Smooth muscle cell (in vitro differentiated cells): ENCODE measurements around the gene PLEKHG1. TPM values are rescaled to one million over a fixed set of nuclear protein-coding genes. Genes with fewer than 3 reads are reported as not detected.

Experiments
- DNase-seq: peaks from one replicate; lab custom pipeline; 2025; ENCODE audit not compliant: unreplicated experiment; lab: John Stamatoyannopoulos, UW
- H2AFZ ChIP-seq: fragments of 200-600 bp; sonication (generic); 2 replicates; pipeline ENCODE4 v1.6.0; 2016; ENCODE audit warnings: antibody characterized with exemption, low read depth, mild to moderate bottlenecking
- H3F3A ChIP-seq: fragments of 200-600 bp; sonication (generic); 2 replicates; pipeline ENCODE4 v1.6.0; 2017; ENCODE audit warnings: antibody characterized with exemption, low read depth
- H3K27ac ChIP-seq: fragments of 200-600 bp; sonication (generic); 2 replicates; pipeline ENCODE4 v1.5.1; 2016; ENCODE audit warnings: low read depth, mild to moderate bottlenecking
- H3K27me3 ChIP-seq: fragments of 200-600 bp; sonication (generic); 2 replicates; pipeline ENCODE4 v1.6.1; 2016; ENCODE audit warnings: low read depth, mild to moderate bottlenecking
- H3K36me3 ChIP-seq: fragments of 200-600 bp; sonication (generic); 2 replicates; pipeline ENCODE4 v1.5.1; 2016; ENCODE audit warnings: low read depth
- H3K4me1 ChIP-seq: fragments of 200-600 bp; sonication (generic); 2 replicates; pipeline ENCODE4 v1.5.1; 2016; ENCODE audit warnings: low read depth
- H3K4me2 ChIP-seq: fragments of 200-600 bp; sonication (generic); 2 replicates; pipeline ENCODE4 v1.6.0; 2016; ENCODE audit warnings: mild to moderate bottlenecking
- H3K4me3 ChIP-seq: fragments of 200-600 bp; sonication (generic); 2 replicates; pipeline ENCODE4 v1.5.1; 2016; ENCODE audit warnings: mild to moderate bottlenecking
- H3K79me2 ChIP-seq: fragments of 200-600 bp; sonication (generic); 2 replicates; pipeline ENCODE4 v1.6.0; 2016; ENCODE audit warnings: low read depth, mild to moderate bottlenecking
- H3K9ac ChIP-seq: fragments of 200-600 bp; sonication (generic); 2 replicates; pipeline ENCODE4 v1.6.0; 2016; ENCODE audit warnings: low read depth
- H3K9me3 ChIP-seq: fragments of 200-600 bp; sonication (generic); replicated peaks from 2 replicates; pipeline ENCODE4 v1.5.1; 2016; ENCODE audit warnings: low read depth
- H4K20me1 ChIP-seq: fragments of 200-600 bp; sonication (generic); 2 replicates; pipeline ENCODE4 v1.6.0; 2016; ENCODE audit warnings: low read depth
- CTCF ChIP-seq: fragments of 200-600 bp; sonication (generic); IDR thresholded peaks from 2 replicates; pipeline ENCODE4 v1.5.1; 2017; ENCODE audit warnings: borderline replicate concordance, mild to moderate bottlenecking, antibody characterized with exemption; ENCODE audit not compliant: insufficient read depth, poor library complexity, severe bottlenecking
- WGBS: methylation state at CpG from one replicate; pipeline ENCODE4 v1.1.7; 2016; ENCODE audit warnings: low lambda C conversion rate; 5-methylcytosine and 5-hydroxymethylcytosine counted together
- polyA plus RNA-seq: library from polyadenylated mRNA; unstranded; fragments of >200 nt; fragmentation: Nextera tagmentation; extraction: Ambion mirVana; gene quantifications from 2 replicates; pipeline ENCODE4 v1.2.1, GENCODE V29; 2016
- total RNA-seq: library from RNA; depleted of rRNA; stranded (reverse); fragments of >200 nt; gene quantifications from 2 replicates; pipeline ENCODE4 v1.2.3, GENCODE V29; 2014

PLEKHG1 gene
- total and polyA plus RNA-seq, 2 experiments from 2014 or later: 1.5 to 13.5 TPM

- DNase-seq: no peak
- Histone ChIP-seq H3K4me3 (no peak overlapping the region), H4K20me1 (peaks cover 2% of the 10 kb centered on the region), H3K27me3 (no peaks in the 10 kb centered on the region), H3K36me3 (no peaks in the 10 kb centered on the region), H3F3A (no peaks in the 10 kb centered on the region), H3K9ac (no peak overlapping the region), H3K79me2 (no peaks in the 10 kb centered on the region), H3K4me2 (peak overlapping the region; percentile 30), H3K27ac (no peak overlapping the region), H3K9me3 (no peaks in the 10 kb centered on the region), H2AFZ (no peak overlapping the region), H3K4me1 (peaks cover 4% of the 10 kb centered on the region)
- 55% methylated on average over 1 of the region's 1 CpG for WGBS
- TF ChIP-seq CTCF: no peak
Measured at GRCh38 chr6:150634964-150635292, 35.2 kb downstream of the PLEKHG1 start.

GRCh38 chr6:150635906-150636514 is 36.3 kb downstream of the PLEKHG1 start:
- H3K79me2 ChIP-seq: no peaks in the 10 kb centered on the region
- H3K4me3 ChIP-seq: no peak overlapping the region
- H3K9ac ChIP-seq: no peak overlapping the region
- H2AFZ ChIP-seq: no peak overlapping the region
- no peak for DNase-seq
- no peaks in the 10 kb centered on the region for H3F3A ChIP-seq
- no peaks in the 10 kb centered on the region for H3K36me3 ChIP-seq
- H3K4me1 ChIP-seq: peaks cover 4% of the 10 kb centered on the region
- no peak overlapping the region for H3K4me2 ChIP-seq
- no peak for TF ChIP-seq CTCF
- H4K20me1 ChIP-seq: peaks cover 2% of the 10 kb centered on the region
- H3K9me3 ChIP-seq: no peaks in the 10 kb centered on the region
- no peaks in the 10 kb centered on the region for H3K27me3 ChIP-seq
- WGBS: 87% methylated on average over 3 of the region's 3 CpGs
- H3K27ac ChIP-seq: no peak overlapping the region

- H3F3A ChIP-seq: no peaks in the 10 kb centered on the region
- no peak for DNase-seq
- no peaks in the 10 kb centered on the region for H3K9me3 ChIP-seq
- H3K79me2 ChIP-seq: no peaks in the 10 kb centered on the region
- H2AFZ ChIP-seq: no peak overlapping the region
- no peak overlapping the region for H3K4me2 ChIP-seq
- WGBS: 100% methylated on average over 1 of the region's 1 CpG
- no peak overlapping the region for H3K4me3 ChIP-seq
- no peak overlapping the region for H3K27ac ChIP-seq
- no peak overlapping the region for H3K9ac ChIP-seq
- no peak for TF ChIP-seq CTCF
- H4K20me1 ChIP-seq: peaks cover 2% of the 10 kb centered on the region
- H3K4me1 ChIP-seq: peaks cover 4% of the 10 kb centered on the region
- H3K36me3 ChIP-seq: no peaks in the 10 kb centered on the region
- no peaks in the 10 kb centered on the region for H3K27me3 ChIP-seq
Measured at GRCh38 chr6:150636808-150637207, 37.1 kb downstream of the PLEKHG1 start.

- WGBS: 92% methylated on average over 1 of the region's 1 CpG
- no peak overlapping the region for H3K27ac ChIP-seq
Measured at GRCh38 chr6:150637266-150637665, 37.6 kb downstream of the PLEKHG1 start.

More at GRCh38 chr6:150637266-150637665, 37.6 kb downstream of the PLEKHG1 start:
- no peaks in the 10 kb centered on the region for H3K27me3 ChIP-seq
- DNase-seq: no peak
- no peak overlapping the region for H3K9ac ChIP-seq
- peaks cover 4% of the 10 kb centered on the region for H3K4me1 ChIP-seq
- H3K36me3 ChIP-seq: no peaks in the 10 kb centered on the region
- no peak overlapping the region for H2AFZ ChIP-seq
- H3K79me2 ChIP-seq: no peaks in the 10 kb centered on the region
- H3F3A ChIP-seq: no peaks in the 10 kb centered on the region
- no peak overlapping the region for H3K4me2 ChIP-seq
- H3K9me3 ChIP-seq: no peaks in the 10 kb centered on the region
- no peak for TF ChIP-seq CTCF
- peaks cover 2% of the 10 kb centered on the region for H4K20me1 ChIP-seq
- H3K4me3 ChIP-seq: no peak overlapping the region
